IPS-NIHi11 (cell line): Measurements from ENCODE around the gene ZNF827.

Experiments
- DNase-seq: peaks from one replicate; pipeline ENCODE4 v3.0.0; 2012; ENCODE audit warnings: mixed read lengths, low spot score

The ZNF827 gene

GRCh38 chr4:145938618-145939440 lies at the start of gene ZNF827:
TSS of gene ZNF827 (minus strand) at chr4:145938823. CDS start at chr4:145938407, 416 bp downstream.
- peak; percentile 38 for DNase-seq

- no peak for DNase-seq
These were observed 45.9 kb upstream of the ZNF827 start for GRCh38 chr4:145984563-145984962.

- DNase-seq: no peak
These were observed 44.2 kb upstream of the ZNF827 start for GRCh38 chr4:145982791-145983190.

- DNase-seq: no peak
These were observed 40.5 kb upstream of the ZNF827 start for GRCh38 chr4:145979160-145979559.

- no peak for DNase-seq
These were observed 38.1 kb upstream of the ZNF827 start for GRCh38 chr4:145976680-145977079.

- no peak for DNase-seq
These were observed 21.4 kb upstream of the ZNF827 start for GRCh38 chr4:145960012-145960411.

- no peak for DNase-seq
These were observed 18.7 kb upstream of the ZNF827 start for GRCh38 chr4:145957302-145957701.

- peak; percentile 73 for DNase-seq
These were observed 17.8 kb upstream of the ZNF827 start for GRCh38 chr4:145956288-145956890.

- DNase-seq: no peak
These were observed 16.3 kb upstream of the ZNF827 start for GRCh38 chr4:145954924-145955339.

GRCh38 chr4:145951931-145952330 lies 13.3 kb upstream of the ZNF827 start:
- no peak for DNase-seq

GRCh38 chr4:145945431-145946155 lies 7.0 kb upstream of the ZNF827 start:
- no peak for DNase-seq

GRCh38 chr4:145944886-145945285 lies 6.3 kb upstream of the ZNF827 start:
- DNase-seq: no peak

GRCh38 chr4:145939856-145940255 lies 1.2 kb upstream of the ZNF827 start:
- DNase-seq: no peak

- no peak for DNase-seq
These were observed 773 bp upstream of the ZNF827 start for GRCh38 chr4:145939441-145939750.

- DNase-seq: peak; percentile 27
These were observed 532 bp downstream of the ZNF827 start for GRCh38 chr4:145937971-145938611.

- DNase-seq: peak; percentile 63
These were observed 1.4 kb downstream of the ZNF827 start for GRCh38 chr4:145936997-145937901.

- DNase-seq: peak; percentile 76
These were observed 2.3 kb downstream of the ZNF827 start for GRCh38 chr4:145936142-145936996.

- DNase-seq: peak; percentile 50
These were observed 3.1 kb downstream of the ZNF827 start for GRCh38 chr4:145935253-145936141.

GRCh38 chr4:145934434-145935047 lies 4.1 kb downstream of the ZNF827 start:
- DNase-seq: no peak
